Suppressor macrophage (primary cell): Measurements from ENCODE around the gene ARHGAP5.
"Not testable (repeated sequence)": the region's sequence is repeated elsewhere in the genome, so short reads cannot be mapped to it uniquely, and the experiment has no call there.

Experiments
- DNase-seq, 4 experiments: peaks; one replicate each; pipeline ENCODE4 v3.0.0-alpha.2; 2020 to 2022

Gene ARHGAP5

DNA sequence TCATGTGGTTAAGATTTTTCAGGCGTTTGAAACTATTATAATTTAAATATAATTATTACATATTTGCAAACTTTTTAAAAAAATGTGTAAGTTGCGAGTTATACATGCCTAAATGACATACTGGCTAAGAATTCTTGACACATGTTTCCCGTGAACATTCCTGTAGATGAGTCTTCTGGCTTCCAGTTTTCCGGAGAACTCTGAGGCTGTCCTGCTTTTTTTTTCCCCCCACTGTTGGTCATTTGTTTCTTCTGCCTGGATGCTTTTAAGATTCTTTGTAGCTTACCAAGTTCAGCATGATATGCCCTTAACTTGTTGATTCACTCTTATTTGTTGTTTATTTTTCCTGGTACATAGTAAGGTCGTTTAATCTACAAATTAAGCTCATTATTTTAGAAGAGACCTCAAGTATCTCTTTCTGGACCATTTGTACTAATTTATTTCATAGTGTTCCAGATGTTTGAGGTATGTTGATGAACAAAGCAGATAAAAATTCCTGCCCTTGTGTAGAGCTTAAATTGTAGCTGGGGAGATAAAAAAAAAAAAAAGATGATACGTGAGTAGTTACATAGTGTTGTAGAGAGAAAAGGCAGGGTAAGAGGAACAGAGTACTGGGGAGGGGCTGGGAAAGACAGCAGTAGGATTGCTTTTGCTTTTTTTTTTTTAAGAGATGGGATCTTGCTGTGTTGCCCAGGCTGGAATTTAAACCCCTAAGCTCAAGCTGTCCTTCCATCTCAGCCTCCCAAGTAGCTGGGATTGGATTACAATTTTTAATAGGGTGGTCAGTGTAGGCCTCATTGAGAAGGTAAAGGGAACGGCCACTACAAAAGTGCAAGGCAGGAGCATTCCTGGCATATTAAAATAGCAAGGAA lies 32.8 kb downstream of the ARHGAP5 start:
- DNase-seq: no peak

DNA sequence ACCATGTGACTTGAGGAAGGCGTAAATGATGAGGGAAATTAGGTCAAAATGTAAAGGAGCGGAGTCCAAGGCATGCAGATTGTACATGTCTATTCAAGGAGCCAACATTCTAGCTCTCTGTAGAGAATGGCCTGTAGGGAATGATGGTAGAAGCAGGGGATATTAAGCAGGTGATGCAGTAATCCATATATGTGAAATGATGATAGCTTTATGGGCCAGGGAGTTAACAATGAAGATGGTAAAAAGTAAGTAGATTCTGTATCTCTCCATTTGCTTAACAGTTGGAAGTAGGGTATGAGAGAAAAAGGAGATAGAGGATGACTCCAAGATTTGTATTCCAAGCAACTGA lies 33.4 kb downstream of the ARHGAP5 start:
- DNase-seq: no peak

DNA sequence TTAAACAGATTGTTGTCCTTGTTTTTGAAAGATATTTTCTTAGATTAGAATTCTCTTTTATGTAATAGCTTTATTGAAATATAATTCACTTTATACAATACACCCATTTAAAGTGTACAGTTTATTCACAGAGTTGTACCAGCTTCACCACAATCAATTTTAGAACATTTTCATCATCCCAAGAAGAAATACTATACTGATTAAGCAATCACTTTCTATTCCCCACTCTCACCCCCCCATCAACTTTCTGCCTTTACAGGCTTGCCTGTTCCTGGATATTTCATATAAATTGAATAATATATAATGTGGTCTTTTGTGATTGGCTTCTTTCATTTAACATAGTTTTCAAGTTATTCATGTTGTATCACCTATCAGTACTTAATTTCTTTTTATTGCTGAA lies 44.4 kb downstream of the ARHGAP5 start:
- no peak for DNase-seq

DNA sequence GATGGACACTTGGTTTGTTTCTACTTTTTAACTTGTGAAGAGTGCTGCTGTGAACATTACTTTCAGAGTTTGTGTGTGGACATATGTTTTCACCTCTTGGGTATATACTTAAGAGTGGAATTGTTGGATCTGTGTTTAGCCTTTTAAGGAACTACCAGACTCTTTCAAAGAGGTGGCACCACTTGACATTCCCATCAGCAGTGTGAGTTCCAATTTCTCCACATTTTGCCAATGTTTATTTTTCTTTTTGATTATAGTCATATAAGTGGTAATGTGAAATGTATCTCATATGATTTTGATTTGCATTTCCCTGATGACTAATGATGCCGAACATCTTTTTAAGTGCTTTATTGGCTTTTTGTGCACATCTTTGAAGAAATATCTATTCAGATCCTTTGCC lies 44.8 kb downstream of the ARHGAP5 start:
- DNase-seq: no peak

DNA sequence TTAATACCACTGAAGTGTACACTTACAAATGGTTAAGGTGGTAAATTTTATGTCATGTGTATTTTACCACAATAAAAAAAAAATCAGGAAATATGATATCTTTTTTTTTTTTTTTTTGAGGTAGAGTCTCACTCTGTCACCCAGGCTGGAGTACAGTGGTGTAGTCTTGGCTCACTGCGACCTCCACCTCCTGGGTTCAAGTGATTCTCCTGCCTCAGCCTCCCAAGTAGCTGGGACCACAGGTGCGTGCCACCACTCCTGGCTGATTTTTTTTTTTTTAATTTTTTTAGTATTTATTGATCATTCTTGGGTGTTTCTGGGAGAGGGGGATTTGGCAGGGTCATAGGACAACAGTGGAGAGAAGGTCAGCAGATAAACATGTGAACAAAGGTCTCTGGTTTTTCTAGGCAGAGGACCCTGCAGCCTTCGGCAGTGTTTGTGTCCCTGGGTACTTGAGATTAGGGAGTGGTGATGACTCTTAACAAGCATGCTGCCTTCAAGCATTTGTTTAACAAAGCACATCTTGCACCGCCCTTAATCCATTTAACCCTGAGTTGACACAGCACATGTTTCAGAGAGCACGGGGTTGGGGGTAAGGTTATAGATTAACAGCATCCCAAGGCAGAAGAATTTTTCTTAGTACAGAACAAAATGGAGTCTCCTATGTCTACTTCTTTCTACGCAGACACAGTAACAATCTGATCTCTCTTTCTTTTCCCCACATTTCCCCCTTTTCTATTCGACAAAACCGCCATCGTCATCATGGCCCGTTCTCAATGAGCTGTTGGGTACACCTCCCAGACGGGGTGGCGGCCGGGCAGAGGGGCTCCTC lies 50.0 kb downstream of the ARHGAP5 start:
- DNase-seq: not testable (repeated sequence)

DNA sequence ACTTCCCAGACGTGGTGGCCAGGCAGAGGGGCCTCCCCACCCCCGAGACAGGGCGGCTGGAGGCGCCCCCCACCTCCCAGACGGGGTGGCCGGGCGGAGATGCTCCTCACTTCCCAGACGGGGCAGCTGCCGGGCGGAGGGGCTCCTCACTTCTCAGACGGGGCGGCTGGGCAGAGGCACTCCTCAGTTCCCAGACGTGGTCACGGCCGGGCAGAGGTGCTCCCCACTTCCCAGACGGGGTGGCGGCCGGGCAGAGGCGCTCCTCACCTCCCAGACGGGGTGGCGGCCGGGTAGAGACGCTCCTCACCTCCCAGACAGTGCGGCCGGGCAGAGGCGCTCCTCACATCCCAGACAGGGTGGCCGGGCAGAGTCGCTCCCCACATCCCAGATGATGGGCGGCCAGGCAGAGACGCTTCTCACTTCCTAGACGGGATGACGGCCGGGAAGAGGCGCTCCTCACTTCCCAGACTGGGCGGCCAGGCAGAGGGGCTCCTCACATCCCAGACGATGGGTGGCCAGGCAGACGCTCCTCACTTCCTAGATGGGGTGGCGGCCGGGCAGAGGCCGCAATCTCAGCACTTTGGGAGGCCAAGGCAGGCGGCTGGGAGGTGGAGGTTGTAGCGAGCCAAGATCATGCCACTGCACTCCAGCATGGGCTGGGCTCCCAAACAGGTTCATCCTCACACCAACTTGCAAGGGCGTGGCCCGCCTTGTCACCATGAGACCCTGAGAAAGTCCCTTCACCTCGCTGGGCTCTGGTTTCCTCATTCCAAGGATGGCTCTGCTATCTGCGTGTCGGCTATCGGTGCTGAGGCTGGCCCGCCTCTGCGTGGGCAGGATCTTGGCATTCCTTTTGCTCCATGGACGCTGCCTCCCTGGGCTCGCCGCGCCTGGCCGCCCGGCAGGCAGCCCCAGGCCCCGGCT lies 50.9 kb downstream of the ARHGAP5 start:
- DNase-seq: not testable (repeated sequence)

DNA sequence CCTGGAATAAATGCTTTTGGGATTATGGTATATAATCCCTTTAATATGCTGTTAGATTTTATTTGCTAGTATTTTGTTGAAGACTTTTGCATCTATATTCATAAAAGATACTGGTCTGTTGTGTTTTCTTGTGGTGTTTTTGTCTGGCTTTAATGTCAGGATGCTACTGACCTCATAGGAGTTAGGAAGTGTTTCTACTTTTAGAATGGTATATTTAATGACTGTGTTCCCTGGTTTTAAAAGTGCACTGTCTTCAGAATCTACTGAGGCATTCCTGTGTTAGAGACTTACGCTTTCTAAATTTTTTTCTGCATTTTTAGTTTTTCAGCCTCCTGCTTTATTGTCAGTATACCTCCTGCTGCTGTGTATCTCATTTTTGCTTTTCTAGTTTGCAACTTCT lies 51.6 kb downstream of the ARHGAP5 start:
- no peak for DNase-seq

DNA sequence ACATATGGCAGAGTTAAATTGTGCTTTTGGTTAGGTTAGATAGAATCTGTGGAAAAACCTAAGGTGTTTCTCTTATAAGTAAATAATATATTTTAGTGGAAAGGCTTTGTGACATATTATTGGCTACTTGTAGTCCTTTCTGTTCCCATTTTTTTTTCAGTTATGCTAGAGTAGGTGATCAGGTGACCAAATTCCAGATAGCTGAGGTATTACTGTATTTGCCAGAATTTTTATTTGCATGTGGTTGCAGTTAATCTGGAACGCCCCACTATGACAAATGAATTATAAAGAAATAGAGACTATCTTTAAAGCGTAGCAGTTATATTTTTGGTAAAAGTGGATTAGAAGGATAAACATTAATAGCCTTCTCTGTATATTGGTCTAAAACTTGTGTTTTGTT lies 52.0 kb downstream of the ARHGAP5 start:
- DNase-seq: no peak

DNA sequence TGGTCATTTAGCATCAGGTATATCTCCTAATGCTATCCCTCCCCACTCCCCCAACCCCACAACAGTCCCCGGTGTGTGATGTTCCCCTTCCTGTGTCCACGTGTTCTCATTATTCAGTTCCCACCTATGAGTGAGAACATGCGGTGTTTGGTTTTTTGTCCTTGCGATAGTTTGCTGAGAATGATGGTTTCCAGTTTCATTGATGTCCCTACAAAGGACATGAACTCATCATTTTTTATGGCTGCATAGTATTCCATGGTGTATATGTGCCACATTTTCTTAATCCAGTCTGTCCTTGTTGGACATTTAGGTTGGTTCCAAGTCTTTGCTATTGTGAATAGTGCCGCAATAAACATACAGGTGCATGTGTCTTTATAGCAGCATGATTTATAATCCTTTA lies 54.6 kb downstream of the ARHGAP5 start:
- DNase-seq: not testable (repeated sequence)

DNA sequence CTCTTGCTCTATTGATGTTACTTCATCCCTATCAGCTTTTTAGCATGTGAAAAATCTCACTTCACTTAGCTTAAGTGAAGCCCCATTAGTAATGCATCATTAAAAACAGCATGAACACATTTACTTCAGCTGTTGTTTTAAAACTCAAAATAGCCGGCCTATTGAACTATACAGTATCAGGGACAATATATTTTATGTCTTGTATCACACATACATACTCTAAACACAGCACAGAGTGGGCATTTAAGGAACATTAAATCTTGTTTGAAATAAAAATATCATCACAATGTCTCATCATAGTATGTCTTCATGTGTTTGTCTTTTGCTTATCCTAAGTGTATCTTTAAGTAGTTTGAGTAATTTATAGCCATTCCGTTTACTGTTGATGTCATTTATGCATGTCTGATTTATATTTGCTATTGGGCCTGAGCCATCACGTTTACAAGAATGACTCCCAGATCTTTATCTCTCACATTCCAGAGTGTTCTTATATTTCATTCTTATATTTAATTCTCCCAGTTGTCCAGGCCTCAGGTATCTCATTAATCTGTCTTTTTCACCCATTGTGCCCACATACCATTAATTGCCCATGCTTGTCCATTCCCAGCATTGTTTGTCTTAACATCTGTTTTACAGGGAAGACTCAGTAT lies 57.5 kb downstream of the ARHGAP5 start:
- DNase-seq: no peak

DNA sequence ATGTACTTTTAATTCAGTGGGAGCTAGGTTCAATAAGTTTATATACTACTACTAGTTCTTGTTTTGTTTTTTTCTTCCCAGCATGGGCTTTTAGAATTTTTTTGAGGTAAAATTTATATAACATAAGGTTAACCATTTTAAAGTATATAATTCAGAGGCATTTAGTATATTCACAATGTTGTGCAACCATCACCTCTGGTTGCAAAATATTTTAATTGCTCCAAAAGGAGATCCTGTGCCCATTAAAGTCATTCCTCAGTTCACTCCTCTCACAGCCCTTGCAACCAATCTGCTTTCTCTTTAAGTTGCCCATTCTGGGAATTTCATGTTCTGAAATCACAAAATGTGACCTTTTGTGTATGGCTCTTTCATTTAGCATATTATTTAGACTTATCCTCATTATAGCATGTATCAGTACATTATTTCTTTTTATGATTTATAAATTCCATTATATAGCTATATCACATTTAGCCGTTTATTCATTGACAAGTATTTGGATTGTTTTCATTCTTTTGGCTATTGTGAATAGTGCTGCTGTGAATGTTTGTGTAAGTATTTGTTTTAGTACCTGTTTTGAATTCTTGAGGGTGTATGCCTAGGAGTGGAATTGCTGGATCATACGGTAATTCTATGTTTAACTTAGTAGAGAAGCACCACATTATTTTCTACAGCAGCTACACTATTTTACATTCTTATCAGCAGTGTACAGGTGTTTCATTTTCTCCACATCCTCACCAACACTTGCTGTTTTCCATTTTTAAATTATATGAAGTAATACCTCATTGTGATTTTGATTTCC lies 59.1 kb downstream of the ARHGAP5 start:
- no peak for DNase-seq

DNA sequence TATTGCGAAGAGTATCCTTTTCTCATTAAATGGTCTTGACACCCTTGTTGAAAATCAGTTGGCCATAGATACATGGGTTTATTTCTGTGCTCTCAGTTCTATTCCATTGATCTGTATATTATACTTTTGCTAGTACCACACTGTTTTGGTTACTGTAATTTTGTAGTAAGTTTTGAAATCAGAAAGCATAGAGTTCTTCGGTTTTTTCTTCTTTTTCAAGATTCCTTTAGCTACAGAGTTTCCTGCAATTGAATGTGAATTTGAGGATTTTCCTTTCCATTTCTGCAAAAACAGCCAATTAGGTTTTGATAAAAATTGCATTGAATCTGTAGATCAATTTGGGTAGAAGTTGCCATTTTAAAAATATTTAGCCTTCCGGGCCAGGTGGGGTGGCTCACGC lies 60.2 kb downstream of the ARHGAP5 start:
- DNase-seq: no peak

DNA sequence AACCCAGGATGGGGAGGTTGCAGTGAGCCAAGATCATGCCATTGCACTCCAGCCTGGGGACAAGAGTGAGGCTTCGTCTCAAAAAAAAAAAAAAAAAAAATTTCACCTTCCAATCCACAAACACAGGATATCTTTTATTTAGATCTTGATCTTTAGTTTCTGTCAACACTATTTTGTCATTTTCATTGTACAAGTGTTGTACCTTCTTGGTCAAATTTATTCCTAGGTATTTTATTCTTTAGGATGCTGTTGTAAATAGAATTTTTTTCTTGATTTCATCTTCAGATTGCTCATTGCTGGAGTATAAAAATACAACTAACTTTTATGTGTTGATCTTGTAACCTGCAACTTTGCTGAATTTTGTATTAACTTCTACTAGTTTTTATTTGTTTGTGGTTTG lies 60.8 kb downstream of the ARHGAP5 start:
- no peak for DNase-seq

DNA sequence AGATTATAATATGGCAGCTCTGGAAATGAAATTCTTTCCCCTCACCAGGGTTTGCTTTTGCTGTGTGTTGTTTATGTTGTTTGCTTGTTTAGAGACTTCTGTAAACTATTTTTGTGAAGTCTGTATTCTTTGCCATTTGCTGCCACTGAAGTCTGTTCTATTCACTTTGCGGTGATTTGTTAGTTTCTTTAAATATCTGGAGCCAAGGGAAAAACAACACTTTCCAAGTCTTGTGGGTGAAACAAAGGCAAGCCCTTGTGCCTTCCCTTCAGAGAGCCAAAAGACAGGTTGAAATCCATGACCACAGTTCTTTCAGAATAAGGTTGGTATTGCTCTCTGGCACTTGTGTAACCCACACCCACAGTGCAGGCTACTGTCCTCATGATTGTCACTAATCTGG lies 65.2 kb downstream of the ARHGAP5 start:
- no peak for DNase-seq

DNA sequence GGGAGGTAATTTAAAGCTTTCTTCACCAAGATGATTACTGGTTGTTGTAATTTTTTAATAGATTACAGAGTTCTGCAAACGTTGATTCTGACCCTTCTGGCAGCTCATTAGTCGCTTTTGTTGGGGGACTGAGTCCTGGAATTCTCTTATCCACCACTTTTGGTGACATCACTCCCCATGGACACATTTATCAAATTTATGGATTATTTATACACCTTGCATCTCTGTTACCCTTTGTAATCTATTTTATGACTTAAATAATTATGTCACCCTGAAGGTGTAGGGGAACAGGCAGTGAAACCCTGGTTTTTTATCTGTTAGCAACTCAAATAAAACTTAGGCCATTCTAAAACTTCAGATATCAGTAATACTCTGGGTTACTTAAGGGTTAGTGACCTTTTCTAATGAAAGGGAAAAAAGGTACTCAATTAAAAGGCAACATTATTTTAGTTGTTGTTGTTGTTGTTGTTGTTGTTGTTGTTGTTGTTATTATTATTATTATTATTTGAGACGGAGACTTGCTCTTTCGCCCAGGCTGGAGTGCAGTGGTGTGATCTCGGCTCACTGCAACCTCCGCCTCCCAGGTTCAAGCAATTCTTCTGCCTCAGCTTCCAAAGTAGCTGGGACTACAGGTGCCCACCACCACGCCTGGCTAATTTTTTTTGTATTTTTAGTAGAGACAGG lies 65.8 kb downstream of the ARHGAP5 start:
- DNase-seq: no peak

DNA sequence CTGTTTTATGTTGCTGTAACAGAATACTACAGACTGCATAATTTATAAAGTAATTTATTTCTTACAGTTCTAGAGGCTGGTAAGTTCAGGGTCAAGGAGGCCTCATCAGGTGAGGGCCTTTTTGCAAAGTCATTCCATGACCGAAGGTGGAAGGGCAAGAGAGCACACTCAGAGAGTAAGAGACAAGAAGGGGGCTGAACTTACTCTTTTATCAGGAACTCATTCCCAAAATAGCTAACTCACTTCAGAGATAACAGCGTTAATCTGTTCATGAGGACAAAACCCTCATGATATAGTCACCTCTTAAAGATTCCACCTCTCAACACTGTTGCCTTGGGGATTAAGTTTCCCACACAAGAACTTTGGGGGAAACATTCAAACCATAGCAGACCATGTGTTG lies 73.3 kb downstream of the ARHGAP5 start:
- DNase-seq: no peak

DNA sequence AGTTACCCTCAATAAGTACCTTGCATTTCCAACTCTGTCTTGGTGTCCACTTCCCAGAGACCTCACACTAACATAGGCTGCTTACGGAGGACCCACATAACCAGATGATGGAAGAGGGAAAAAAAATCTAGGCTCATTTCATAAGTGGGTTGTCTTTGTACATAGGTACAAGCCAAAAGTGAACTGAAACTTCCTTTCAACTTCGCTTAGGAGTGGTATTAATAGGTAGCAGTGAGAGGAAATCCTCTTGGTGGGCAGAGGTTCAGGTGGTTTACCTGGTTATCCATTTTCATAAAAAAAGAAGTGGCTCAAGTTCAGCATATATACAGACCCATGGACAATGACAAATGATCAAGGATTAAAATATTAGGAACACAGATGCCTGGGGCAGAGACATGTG lies 88.9 kb downstream of the ARHGAP5 start:
- no peak for DNase-seq

DNA sequence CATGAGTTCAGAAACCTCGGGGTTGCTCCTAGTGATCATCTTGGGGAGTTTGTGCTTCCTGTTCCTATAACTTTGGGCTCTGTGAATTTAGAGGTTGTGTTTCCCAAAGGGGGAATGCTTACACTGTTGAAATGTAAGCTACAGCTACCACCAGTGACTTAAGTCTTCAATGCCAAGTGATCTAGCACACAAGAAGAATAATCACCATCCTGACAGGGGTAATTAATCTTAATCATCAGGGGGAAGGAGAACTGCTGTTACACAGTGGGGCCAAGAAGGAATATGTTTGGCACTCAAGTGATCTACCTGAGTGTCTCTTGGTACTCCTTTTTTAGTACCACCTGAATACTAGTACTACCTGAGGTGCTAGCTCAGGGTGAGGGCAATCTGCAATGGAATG lies 89.8 kb downstream of the ARHGAP5 start:
- no peak for DNase-seq

DNA sequence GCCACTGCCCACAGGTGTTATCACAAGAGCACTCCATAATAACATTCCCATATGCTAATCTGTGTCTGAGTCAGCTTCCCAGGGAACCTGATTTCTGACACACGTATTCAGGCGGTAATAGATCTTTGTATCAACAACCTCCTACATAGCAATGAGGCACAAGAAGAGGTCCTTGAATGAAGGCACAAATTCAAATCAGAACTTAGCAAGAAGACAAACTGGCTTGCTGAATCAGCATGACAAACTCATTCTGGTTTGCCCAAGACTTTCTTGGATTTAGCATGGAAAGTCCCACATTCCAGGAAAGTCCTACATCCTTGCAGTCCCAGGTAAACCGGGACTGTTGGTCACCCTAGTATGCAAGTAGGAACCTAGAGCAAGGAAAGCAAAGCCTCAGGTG lies 90.8 kb downstream of the ARHGAP5 start:
- DNase-seq: no peak

DNA sequence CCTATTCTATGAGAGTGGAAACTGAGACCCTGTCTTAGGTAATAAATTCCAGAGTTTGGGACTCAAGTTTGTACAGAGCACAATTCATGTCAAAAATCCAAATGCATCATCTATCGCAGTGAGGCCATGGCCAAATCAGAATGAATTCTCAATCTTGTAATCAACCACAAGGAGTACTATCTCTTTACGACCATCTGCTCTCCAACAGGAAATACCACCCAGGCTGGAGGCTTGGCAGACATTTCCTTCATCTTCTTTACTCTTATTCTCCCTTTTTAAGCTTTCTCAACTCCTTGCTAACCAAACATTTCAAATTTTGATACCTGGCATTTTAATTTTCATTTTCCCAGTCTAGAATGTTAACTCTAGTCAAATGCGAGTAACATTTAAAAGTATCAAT lies 92.1 kb downstream of the ARHGAP5 start:
- DNase-seq: no peak

DNA sequence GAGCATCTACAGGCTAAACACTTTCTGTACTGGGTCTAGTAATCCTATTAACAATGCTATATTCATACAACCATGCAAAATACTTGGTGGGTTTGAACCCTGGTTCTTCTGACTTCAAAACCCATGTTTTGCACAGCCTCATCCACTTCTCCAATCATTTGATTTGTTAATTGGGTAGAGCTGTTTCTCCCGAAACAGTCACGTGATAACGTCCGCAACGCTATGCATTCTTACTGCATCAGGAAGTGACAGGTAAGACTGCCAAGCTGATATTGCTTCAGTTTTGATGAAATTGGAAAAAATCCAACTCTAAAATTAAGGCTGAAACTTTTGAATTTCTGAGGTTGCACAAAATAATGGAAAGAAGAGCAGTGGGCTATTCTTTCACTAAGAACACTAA lies 94.4 kb downstream of the ARHGAP5 start:
- DNase-seq: no peak
